ENCODE measurements around the gene MPC1. TPM values are rescaled to one million over a fixed set of nuclear protein-coding genes. Genes with fewer than 3 reads are reported as not detected.
"Not testable (repeated sequence)": the region's sequence is repeated elsewhere in the genome, so short reads cannot be mapped to it uniquely, and the experiment has no call there.

MPC1 gene
- total RNA-seq, 2 experiments from 2014 or later = 23.0 to 24.1 TPM

DNA sequence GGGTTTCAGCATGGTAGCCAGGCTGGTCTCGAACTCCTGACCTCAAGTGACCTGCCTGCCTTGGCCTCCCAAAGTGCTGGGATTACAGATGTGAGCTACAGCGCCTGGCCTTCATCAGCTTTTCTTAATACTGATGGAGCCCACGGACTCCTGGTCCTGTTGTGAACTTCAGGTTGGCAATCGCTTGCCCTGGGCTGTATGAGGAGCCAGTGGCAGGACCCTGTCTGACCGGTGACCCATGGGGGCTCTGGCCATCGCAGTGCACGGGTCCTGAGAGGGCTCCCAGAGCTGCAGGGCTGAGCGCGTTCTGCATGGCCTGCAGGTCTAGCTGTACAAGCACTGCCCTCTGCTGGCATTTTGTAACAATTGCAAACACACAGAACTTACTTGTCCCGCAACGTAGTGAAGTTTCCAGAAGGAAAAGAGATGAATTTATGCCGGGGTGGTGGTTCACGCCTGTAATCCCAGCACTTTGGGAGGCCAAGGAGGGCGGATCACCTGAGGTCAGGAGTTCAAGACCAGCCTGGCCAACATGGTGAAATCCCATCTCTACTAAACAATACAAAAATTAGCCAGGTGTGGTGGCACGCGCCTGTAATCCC, 18.0 kb upstream of the MPC1 start:
- peak; percentile 57 for DNase-seq
- H3K4me3 Mint-ChIP-seq; H3K27ac Mint-ChIP-seq; H3K27me3 Mint-ChIP-seq; H3K4me1 Mint-ChIP-seq; H3K36me3 Mint-ChIP-seq (ENCODE audit: low read depth); H3K9me3 Mint-ChIP-seq: not testable (repeated sequence)
- ChIA-PET POLR2A (interaction anchor here (0.6 to 1.2 kb wide), 4 partner anchors 17 to 125 kb away, joined by 3 read pairs; no protein-coding TSS in a partner anchor), CTCF (interaction anchor here (0.6 to 5.0 kb wide), 34 partner anchors 8 to 303 kb away, joined by 3 to 69 read pairs (median 5); partner anchors contain the start of genes PRR18 and RPS6KA2)

GRCh38 chr6:166400181-166400580, 17.4 kb upstream of the MPC1 start:
- CTCF ChIA-PET = interaction anchor here (0.6 to 5.0 kb wide), 31 partner anchors 8 to 303 kb away, joined by 3 to 69 read pairs (median 6); partner anchors contain the start of genes PRR18 and RPS6KA2
- H3K9me3 Mint-ChIP-seq = no peaks in the 10 kb centered on the region
- POLR2A ChIA-PET = interaction anchor here (0.6 to 1.2 kb wide), 4 partner anchors 17 to 124 kb away, joined by 3 read pairs; no protein-coding TSS in a partner anchor

GRCh38 chr6:166398348-166398747, 15.6 kb upstream of the MPC1 start:
- no peaks in the 10 kb centered on the region for H3K9me3 Mint-ChIP-seq
- ChIA-PET CTCF (interaction anchor here (0.8 to 5.0 kb wide), 7 partner anchors 11 to 139 kb away, joined by 3 to 69 read pairs (median 6); no protein-coding TSS in a partner anchor), POLR2A (no interaction called here)
- H3K36me3 Mint-ChIP-seq (ENCODE audit: low read depth) = no peaks in the 10 kb centered on the region
- peaks cover 2% of the 10 kb centered on the region for H3K4me1 Mint-ChIP-seq
- DNase-seq = no peak
- no peak overlapping the region for H3K27ac Mint-ChIP-seq
- H3K4me3 Mint-ChIP-seq = no peak overlapping the region
- H3K27me3 Mint-ChIP-seq = peaks cover 12% of the 10 kb centered on the region

More at GRCh38 chr6:166400181-166400580, 17.4 kb upstream of the MPC1 start:
- DNase-seq = no peak
- Mint-ChIP-seq H3K4me1 (peaks cover 2% of the 10 kb centered on the region), H3K27ac (no peak overlapping the region), H3K27me3 (peaks cover 5% of the 10 kb centered on the region), H3K36me3 (ENCODE audit: low read depth) (no peaks in the 10 kb centered on the region), H3K4me3 (no peak overlapping the region)

- POLR2A ChIA-PET = no interaction called here
- CTCF ChIA-PET = interaction anchor here (1.2 to 5.0 kb wide), 4 partner anchors 10 to 129 kb away, joined by 3 to 69 read pairs (median 5); no protein-coding TSS in a partner anchor
- Mint-ChIP-seq H3K27me3 (peaks cover 12% of the 10 kb centered on the region), H3K36me3 (ENCODE audit: low read depth) (no peaks in the 10 kb centered on the region), H3K4me1 (peaks cover 2% of the 10 kb centered on the region), H3K4me3 (no peak overlapping the region), H3K9me3 (no peaks in the 10 kb centered on the region), H3K27ac (no peak overlapping the region)
- DNase-seq = no peak
These were observed 15.1 kb upstream of the MPC1 start for GRCh38 chr6:166397849-166398248.

DNA sequence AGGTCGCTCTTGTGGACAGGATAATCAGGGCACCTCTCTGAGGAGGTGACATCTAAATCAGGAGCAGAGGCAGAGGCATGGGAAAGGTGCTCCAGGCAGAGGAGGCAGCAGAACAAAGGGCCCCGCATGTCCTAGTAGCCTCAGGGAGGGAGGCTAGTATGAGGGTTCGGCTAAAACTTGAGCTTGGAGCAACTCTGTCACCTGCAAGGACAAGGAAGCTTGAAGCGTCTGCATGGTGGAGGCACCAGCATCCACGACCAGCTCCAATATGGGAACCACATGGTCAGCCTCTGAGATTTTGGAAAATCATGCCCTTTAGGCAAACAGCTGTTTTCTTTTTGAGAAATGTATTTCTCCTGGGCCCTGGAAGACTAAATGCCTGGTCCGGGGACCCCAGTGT, 13.0 kb upstream of the MPC1 start:
- Mint-ChIP-seq H3K9me3 (no peaks in the 10 kb centered on the region), H3K27ac (no peak overlapping the region), H3K27me3 (peaks cover 18% of the 10 kb centered on the region), H3K36me3 (ENCODE audit: low read depth) (no peaks in the 10 kb centered on the region), H3K4me1 (peaks cover 2% of the 10 kb centered on the region), H3K4me3 (no peak overlapping the region)
- ChIA-PET POLR2A (no interaction called here), CTCF (interaction anchor here (1.4 to 2.1 kb wide), 3 partner anchors 15 to 120 kb away, joined by 3 to 8 read pairs (median 6); no protein-coding TSS in a partner anchor)
- DNase-seq = no peak

GRCh38 chr6:166395351-166395750, 12.6 kb upstream of the MPC1 start:
- POLR2A ChIA-PET = interaction anchor here (1.6 kb wide), 1 partner anchor 20 kb away, joined by 4 read pairs; no protein-coding TSS in a partner anchor
- CTCF ChIA-PET = interaction anchor here (1.8 to 2.1 kb wide), 2 partner anchors 14 to 82 kb away, joined by 6 to 8 read pairs; no protein-coding TSS in a partner anchor
- H3K4me3 Mint-ChIP-seq = no peak overlapping the region
- DNase-seq = no peak
- no peaks in the 10 kb centered on the region for H3K36me3 Mint-ChIP-seq (ENCODE audit: low read depth)
- peaks cover 20% of the 10 kb centered on the region for H3K27me3 Mint-ChIP-seq
- H3K9me3 Mint-ChIP-seq = no peaks in the 10 kb centered on the region
- H3K4me1 Mint-ChIP-seq = peaks cover 2% of the 10 kb centered on the region
- no peak overlapping the region for H3K27ac Mint-ChIP-seq

- ChIA-PET POLR2A (interaction anchor here (1.6 kb wide), 1 partner anchor 21 kb away, joined by 4 read pairs; no protein-coding TSS in a partner anchor), CTCF (interaction anchor here (1.8 to 2.1 kb wide), 2 partner anchors 13 to 81 kb away, joined by 6 to 8 read pairs; no protein-coding TSS in a partner anchor)
- Mint-ChIP-seq H3K4me3 (no peak overlapping the region), H3K36me3 (ENCODE audit: low read depth) (no peaks in the 10 kb centered on the region), H3K4me1 (peaks cover 2% of the 10 kb centered on the region), H3K27me3 (peaks cover 18% of the 10 kb centered on the region), H3K27ac (no peak overlapping the region), H3K9me3 (no peaks in the 10 kb centered on the region)
- DNase-seq = no peak
These were observed 11.5 kb upstream of the MPC1 start for GRCh38 chr6:166394036-166394892.

- no peak for DNase-seq
- Mint-ChIP-seq H3K9me3 (no peaks in the 10 kb centered on the region), H3K4me3 (no peak overlapping the region), H3K4me1 (peaks cover 2% of the 10 kb centered on the region), H3K36me3 (ENCODE audit: low read depth) (no peaks in the 10 kb centered on the region), H3K27me3 (peaks cover 16% of the 10 kb centered on the region), H3K27ac (no peak overlapping the region)
- ChIA-PET CTCF (interaction anchor here (1.5 kb wide), 1 partner anchor 12 kb away, joined by 7 read pairs; no protein-coding TSS in a partner anchor), POLR2A (no interaction called here)
These were observed 10.7 kb upstream of the MPC1 start for GRCh38 chr6:166393535-166393823.

- H3K27ac Mint-ChIP-seq; H3K36me3 Mint-ChIP-seq (ENCODE audit: low read depth); H3K4me3 Mint-ChIP-seq; H3K4me1 Mint-ChIP-seq; POLR2A ChIA-PET; H3K9me3 Mint-ChIP-seq; DNase-seq: not testable (repeated sequence)
- peaks cover 15% of the 10 kb centered on the region for H3K27me3 Mint-ChIP-seq
- CTCF ChIA-PET = interaction anchor here (1.5 to 1.8 kb wide), 3 partner anchors 8 to 79 kb away, joined by 6 to 7 read pairs (median 7); no protein-coding TSS in a partner anchor
These were observed 10.2 kb upstream of the MPC1 start for GRCh38 chr6:166392755-166393534.

GRCh38 chr6:166389119-166389518, 6.4 kb upstream of the MPC1 start:
- H3K36me3 Mint-ChIP-seq (ENCODE audit: low read depth) = no peaks in the 10 kb centered on the region
- CTCF ChIA-PET = interaction anchor here (1.9 kb wide), 1 partner anchor 12 kb away, joined by 9 read pairs; no protein-coding TSS in a partner anchor
- H3K27ac Mint-ChIP-seq = no peak overlapping the region
- no peaks in the 10 kb centered on the region for H3K9me3 Mint-ChIP-seq
- H3K4me1 Mint-ChIP-seq = peaks cover 5% of the 10 kb centered on the region
- DNase-seq = no peak
- POLR2A ChIA-PET = no interaction called here
- H3K4me3 Mint-ChIP-seq = no peak overlapping the region
- peaks cover 10% of the 10 kb centered on the region for H3K27me3 Mint-ChIP-seq

DNA sequence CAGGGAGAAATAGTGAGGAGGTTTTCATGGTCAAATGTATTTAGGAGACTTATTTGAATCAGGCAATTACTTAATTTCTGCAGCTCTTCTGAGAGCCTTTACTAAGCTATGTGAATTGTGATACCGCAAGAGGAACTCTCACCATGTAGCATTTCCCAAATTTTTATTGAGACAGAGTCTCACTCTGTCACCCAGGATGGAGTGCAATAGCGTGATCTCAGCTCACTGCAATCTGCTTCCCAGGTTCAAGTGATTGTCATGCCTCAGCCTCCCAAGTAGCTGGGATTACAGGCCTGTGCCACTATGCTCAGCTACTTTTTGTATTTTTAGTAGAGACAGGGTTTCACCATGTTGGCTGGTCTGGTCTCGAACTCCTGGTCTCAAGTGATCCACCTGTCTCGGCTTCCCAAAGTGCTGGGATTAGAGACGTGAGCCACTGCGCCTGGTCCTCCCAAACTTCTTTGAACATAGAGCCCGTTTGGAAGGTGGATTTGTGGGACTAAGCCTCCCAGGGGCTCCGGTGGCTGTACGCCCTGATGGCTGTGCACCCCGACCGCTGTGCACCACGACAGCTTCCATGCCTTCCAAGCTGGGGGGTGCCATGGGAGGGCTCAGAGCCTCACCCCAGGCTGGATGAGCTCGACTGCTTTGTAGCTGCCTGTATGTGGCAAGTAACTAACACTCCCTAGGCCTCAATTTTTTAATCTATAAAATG, 5.7 kb upstream of the MPC1 start:
- Mint-ChIP-seq H3K36me3 (ENCODE audit: low read depth) (no peaks in the 10 kb centered on the region), H3K27ac (no peak overlapping the region), H3K4me3 (no peak overlapping the region), H3K27me3 (peaks cover 8% of the 10 kb centered on the region), H3K4me1 (peaks cover 8% of the 10 kb centered on the region), H3K9me3 (no peaks in the 10 kb centered on the region)
- ChIA-PET POLR2A (interaction anchor here (0.9 kb wide), 1 partner anchor 31 kb away, joined by 3 read pairs; no protein-coding TSS in a partner anchor), CTCF (interaction anchor here (1.2 to 2.5 kb wide), 2 partner anchors 10 to 12 kb away, joined by 4 to 10 read pairs; no protein-coding TSS in a partner anchor)
- no peak for DNase-seq
